Fibroblast of lung (primary cell): Measurements from ENCODE around the gene DIS3L. TPM values are rescaled to one million over a fixed set of nuclear protein-coding genes. Genes with fewer than 3 reads are reported as not detected.

ENCODE experiments used
- DNase-seq, 2 donors: peaks; one replicate each; pipeline versions ENCODE4 v3.0.0 to v3.0.0-alpha.2; 2010; ENCODE audit warnings: low read depth in 2 of 2
- H2AFZ ChIP-seq: 2 replicates; pipeline ENCODE4 v1.5.1; 2012; ENCODE audit warnings: low read length, control low read depth, inconsistent platforms
- H3K27ac ChIP-seq: 2 replicates; pipeline ENCODE4 v1.5.1; 2011; ENCODE audit warnings: low read length, control low read depth; ENCODE audit not compliant: insufficient read depth
- H3K27me3 ChIP-seq: 2 replicates; pipeline ENCODE4 v1.5.1; 2011; ENCODE audit warnings: mild to moderate bottlenecking, low read length; ENCODE audit not compliant: control insufficient read depth, insufficient read depth
- H3K36me3 ChIP-seq: 2 replicates; pipeline ENCODE4 v1.5.1; 2011; ENCODE audit warnings: low read length; ENCODE audit not compliant: control insufficient read depth, insufficient read depth
- H3K4me1 ChIP-seq: 2 replicates; pipeline ENCODE4 v1.5.1; 2011; ENCODE audit warnings: low read length; ENCODE audit not compliant: control insufficient read depth, insufficient read depth; ENCODE audit errors: extremely low read depth
- H3K4me2 ChIP-seq: 2 replicates; pipeline ENCODE4 v1.5.1; 2011; ENCODE audit warnings: low read length, control low read depth; ENCODE audit not compliant: insufficient read depth; ENCODE audit errors: extremely low read depth
- H3K4me3 ChIP-seq, 4 experiments: fragments of 200-600 bp in 1 of 4; sonication (generic) in 1 of 4; replicated peaks in 1 of 4; 2 replicates each; pipeline ENCODE4 v1.5.1; 2011 to 2016; ENCODE audit warnings: low read length in 4 of 4, low read depth in 3 of 4, mild to moderate bottlenecking in 3 of 4, control low read depth in 2 of 4, inconsistent platforms in 1 of 4, mixed read lengths in 1 of 4; ENCODE audit not compliant: insufficient read depth in 1 of 4; ENCODE audit errors: control extremely low read depth in 1 of 4
- H3K79me2 ChIP-seq: 2 replicates; pipeline ENCODE4 v1.5.1; 2012; ENCODE audit warnings: mild to moderate bottlenecking, low read length, inconsistent platforms; ENCODE audit not compliant: control insufficient read depth, insufficient read depth
- H3K9ac ChIP-seq: 2 replicates; pipeline ENCODE4 v1.5.1; 2011; ENCODE audit warnings: mild to moderate bottlenecking, low read length, control low read depth; ENCODE audit not compliant: insufficient read depth
- H3K9me3 ChIP-seq: 2 replicates; pipeline ENCODE4 v1.5.1; 2012; ENCODE audit warnings: low read depth, low read length; ENCODE audit not compliant: control insufficient read depth, insufficient read depth
- H4K20me1 ChIP-seq: 2 replicates; pipeline ENCODE4 v1.5.1; 2011; ENCODE audit warnings: low read length; ENCODE audit not compliant: control insufficient read depth, insufficient read depth; ENCODE audit errors: extremely low read depth
- EZH2 ChIP-seq: IDR thresholded peaks from 2 replicates; pipeline ENCODE4 v1.5.1; 2012; ENCODE audit warnings: low read length, control low read depth, mild to moderate bottlenecking; ENCODE audit errors: missing control alignments
- polyA plus RNA-seq, 2 donors: library from polyadenylated mRNA; depleted of rRNA in 1 of 2; stranded (reverse) in 1 of 2; unstranded in 1 of 2; fragments of >200 nt; gene quantifications; 2 replicates each; pipeline ENCODE4 v1.2.1, GENCODE V29; 2011 to 2012; ENCODE audit warnings: missing spikeins in 1 of 2
- total RNA-seq: library from RNA; depleted of rRNA; stranded (reverse); fragments of >200 nt; gene quantifications from 2 replicates; pipeline ENCODE4 v1.2.1, GENCODE V29; 2014
- TF ChIP-seq, protein P1 (sequence below), 2 donors: IDR thresholded peaks in 1 of 2; conservative IDR thresholded peaks in 1 of 2; 1 replicate in 1 of 2; 2 replicates in 1 of 2; pipeline ENCODE4 v1.5.1; 2011 to 2012; ENCODE audit warnings: low read length in 2 of 2, control low read depth in 1 of 2, inconsistent platforms in 1 of 2, low read depth in 1 of 2, mild to moderate bottlenecking in 1 of 2

The DIS3L gene
- total and polyA plus RNA-seq, 2 donors (not counting 1 experiment from before 2014, with no cell fraction given) = 11.2 to 25.1 TPM

- no peaks in the 10 kb centered on the region for H3K79me2 ChIP-seq
- H3K4me2 ChIP-seq = no peak overlapping the region
- H3K9ac ChIP-seq = no peak overlapping the region
- H4K20me1 ChIP-seq = no peaks in the 10 kb centered on the region
- no peak overlapping the region for H3K27ac ChIP-seq
- peaks cover 2% of the 10 kb centered on the region for H3K36me3 ChIP-seq
- no peaks in the 10 kb centered on the region for H3K27me3 ChIP-seq
- no peak overlapping the region for H2AFZ ChIP-seq
- TF ChIP-seq, protein P1, sequence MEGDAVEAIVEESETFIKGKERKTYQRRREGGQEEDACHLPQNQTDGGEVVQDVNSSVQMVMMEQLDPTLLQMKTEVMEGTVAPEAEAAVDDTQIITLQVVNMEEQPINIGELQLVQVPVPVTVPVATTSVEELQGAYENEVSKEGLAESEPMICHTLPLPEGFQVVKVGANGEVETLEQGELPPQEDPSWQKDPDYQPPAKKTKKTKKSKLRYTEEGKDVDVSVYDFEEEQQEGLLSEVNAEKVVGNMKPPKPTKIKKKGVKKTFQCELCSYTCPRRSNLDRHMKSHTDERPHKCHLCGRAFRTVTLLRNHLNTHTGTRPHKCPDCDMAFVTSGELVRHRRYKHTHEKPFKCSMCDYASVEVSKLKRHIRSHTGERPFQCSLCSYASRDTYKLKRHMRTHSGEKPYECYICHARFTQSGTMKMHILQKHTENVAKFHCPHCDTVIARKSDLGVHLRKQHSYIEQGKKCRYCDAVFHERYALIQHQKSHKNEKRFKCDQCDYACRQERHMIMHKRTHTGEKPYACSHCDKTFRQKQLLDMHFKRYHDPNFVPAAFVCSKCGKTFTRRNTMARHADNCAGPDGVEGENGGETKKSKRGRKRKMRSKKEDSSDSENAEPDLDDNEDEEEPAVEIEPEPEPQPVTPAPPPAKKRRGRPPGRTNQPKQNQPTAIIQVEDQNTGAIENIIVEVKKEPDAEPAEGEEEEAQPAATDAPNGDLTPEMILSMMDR (conservative IDR thresholded peaks at IDR 0.05 in 1 of 2, IDR thresholded peaks at IDR 0.05 in 1 of 2; ENCODE audit: low read depth in 1 of 2, low read length in 2 of 2) = no peak
- TF ChIP-seq EZH2 = no peak
- no peak overlapping the region for H3K4me3 ChIP-seq
- DNase-seq = no peak
- no peaks in the 10 kb centered on the region for H3K4me1 ChIP-seq
- H3K9me3 ChIP-seq = no peaks in the 10 kb centered on the region
Observed at GRCh38 chr15:66306381-66306780, 13.0 kb downstream of the DIS3L start.

DNA sequence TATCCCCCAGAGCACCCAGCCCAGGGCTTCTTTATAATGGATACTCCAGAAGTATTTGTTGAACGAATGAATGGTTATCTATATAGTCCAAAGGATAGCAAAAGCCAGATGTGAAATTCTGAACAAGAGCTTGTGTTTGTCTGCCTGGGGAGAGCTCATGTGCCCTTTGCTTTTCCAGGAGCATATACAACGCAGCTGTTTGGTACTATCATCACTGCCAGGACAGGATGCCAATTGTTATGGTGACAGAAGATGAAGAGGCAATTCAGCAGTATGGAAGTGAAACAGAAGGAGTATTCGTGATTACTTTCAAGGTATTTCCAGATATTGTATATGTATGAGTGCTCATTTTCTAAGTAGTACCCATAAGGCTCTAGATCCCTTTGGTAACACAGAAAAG lies 15.2 kb downstream of the DIS3L start:
- TF ChIP-seq EZH2 = no peak
- TF ChIP-seq, protein P1 (conservative IDR thresholded peaks at IDR 0.05 in 1 of 2, IDR thresholded peaks at IDR 0.05 in 1 of 2; ENCODE audit: low read depth in 1 of 2, low read length in 2 of 2) = no peak
- no peaks in the 10 kb centered on the region for H3K79me2 ChIP-seq
- no peaks in the 10 kb centered on the region for H3K27me3 ChIP-seq
- no peak overlapping the region for H3K4me2 ChIP-seq
- peaks cover 2% of the 10 kb centered on the region for H3K36me3 ChIP-seq
- H4K20me1 ChIP-seq = no peaks in the 10 kb centered on the region
- H3K27ac ChIP-seq = no peak overlapping the region
- H3K4me1 ChIP-seq = no peaks in the 10 kb centered on the region
- H3K4me3 ChIP-seq = no peak overlapping the region
- no peak overlapping the region for H2AFZ ChIP-seq
- no peak overlapping the region for H3K9ac ChIP-seq
- DNase-seq = no peak
- no peaks in the 10 kb centered on the region for H3K9me3 ChIP-seq

DNA sequence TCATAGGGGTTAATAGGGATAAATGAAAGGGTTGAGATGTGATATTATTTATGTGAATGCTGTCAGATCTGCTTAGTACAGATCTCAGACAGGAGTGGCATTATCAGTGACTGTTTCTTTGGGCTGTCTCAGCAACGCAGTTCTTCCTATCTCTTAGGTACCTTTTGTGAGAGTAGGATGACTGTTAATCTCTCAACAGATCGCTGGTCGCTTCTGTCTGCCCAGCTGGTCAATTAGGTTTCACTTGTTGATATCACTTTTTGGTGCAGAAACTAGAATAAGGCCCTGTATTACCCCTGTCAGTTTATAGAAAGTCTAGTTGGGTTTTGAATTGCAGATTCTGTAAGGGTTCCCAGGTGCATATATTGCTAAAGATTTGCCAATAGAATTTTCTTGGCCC lies 16.5 kb downstream of the DIS3L start:
- H3K36me3 ChIP-seq = peaks cover 2% of the 10 kb centered on the region
- no peak overlapping the region for H3K4me2 ChIP-seq
- no peak overlapping the region for H3K9ac ChIP-seq
- DNase-seq = no peak
- H3K4me3 ChIP-seq = no peak overlapping the region
- H3K79me2 ChIP-seq = no peaks in the 10 kb centered on the region
- H3K4me1 ChIP-seq = no peaks in the 10 kb centered on the region
- H3K9me3 ChIP-seq = no peaks in the 10 kb centered on the region
- no peaks in the 10 kb centered on the region for H4K20me1 ChIP-seq
- no peak for TF ChIP-seq EZH2
- TF ChIP-seq, protein P1 (conservative IDR thresholded peaks at IDR 0.05 in 1 of 2, IDR thresholded peaks at IDR 0.05 in 1 of 2; ENCODE audit: low read depth in 1 of 2, low read length in 2 of 2) = no peak
- no peaks in the 10 kb centered on the region for H3K27me3 ChIP-seq
- H2AFZ ChIP-seq = no peak overlapping the region
- no peak overlapping the region for H3K27ac ChIP-seq
